ENCODE data around the gene IL10RA.

DNA sequence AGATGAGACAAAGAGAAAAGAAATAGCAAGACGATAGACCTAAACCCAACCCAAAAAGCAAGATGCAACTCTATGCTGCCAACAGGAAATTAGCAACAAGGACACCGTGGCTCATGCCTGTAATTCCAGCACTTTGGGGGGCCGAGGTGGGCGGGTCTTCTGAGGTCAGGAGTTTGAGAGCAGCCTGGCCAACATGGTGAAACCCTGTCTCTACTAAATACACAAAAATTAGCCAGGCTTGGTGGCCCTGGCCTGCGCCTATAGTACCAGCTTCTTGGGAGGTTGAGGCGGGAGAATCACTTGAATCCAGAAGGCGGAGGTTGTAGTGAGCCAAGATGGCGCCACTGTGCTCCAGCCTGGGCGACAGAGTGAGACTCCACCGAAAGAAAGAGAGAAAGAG is 24.3 kb upstream of the IL10RA start:
- TF ChIP-seq EZH2 (IDR thresholded peaks at IDR 0.05) (no peak), POLR2AphosphoS5 (IDR thresholded peaks at IDR 0.05; ENCODE audit: borderline replicate concordance, low read depth, low read length) (no peak)

All from SK-N-MC (cell line).